Kidney (tissue), 14 donors: ENCODE results near the gene ACOXL. TPM values are rescaled to one million over a fixed set of nuclear protein-coding genes. Genes with fewer than 3 reads are reported as not detected.

ENCODE experiments used
- DNase-seq, 5 donors: peaks; one replicate each; pipeline ENCODE4 v3.0.0-alpha.2; 2013 to 2020
- FAIRE-seq: peaks from 2 replicates; lab custom pipeline; 2012; peaks lifted over from hg19 to GRCh38; lab: Jason Lieb, UNC
- H3K27ac ChIP-seq, 2 donors: one replicate each; pipeline ENCODE4 v1.7.0; 2013; ENCODE audit warnings: low read depth in 2 of 2, low read length in 2 of 2, inconsistent platforms in 1 of 2
- H3K27me3 ChIP-seq: one replicate; pipeline ENCODE4 v1.7.1; 2013; ENCODE audit warnings: low read length, inconsistent platforms; ENCODE audit not compliant: control insufficient read depth, insufficient read depth
- H3K36me3 ChIP-seq, 3 donors: one replicate each; pipeline versions ENCODE4 v1.7.0 to v1.7.1; 2013; ENCODE audit warnings: low read length in 3 of 3, control low read depth in 1 of 3, inconsistent platforms in 1 of 3; ENCODE audit not compliant: insufficient read depth in 3 of 3, control insufficient read depth in 2 of 3
- H3K4me1 ChIP-seq, 3 donors: one replicate each; pipeline versions ENCODE4 v1.7.0 to v1.7.1; 2013; ENCODE audit warnings: low read length in 3 of 3, inconsistent platforms in 1 of 3, low read depth in 1 of 3; ENCODE audit not compliant: control insufficient read depth in 2 of 3, insufficient read depth in 2 of 3
- H3K4me3 ChIP-seq, 3 donors: one replicate each; pipeline versions ENCODE4 v1.7.0 to v1.8.1; 2013; ENCODE audit warnings: low read length in 3 of 3, control low read depth in 1 of 3, inconsistent platforms in 1 of 3
- H3K9ac ChIP-seq, 3 donors: one replicate each; pipeline versions ENCODE4 v1.7.0 to v1.7.1; 2013; ENCODE audit warnings: low read length in 3 of 3, control low read depth in 1 of 3, inconsistent platforms in 1 of 3
- H3K9me3 ChIP-seq, 3 donors: one replicate each; pipeline versions ENCODE4 v1.7.0 to v1.7.1; 2013; ENCODE audit warnings: low read length in 3 of 3, control low read depth in 1 of 3, inconsistent platforms in 1 of 3; ENCODE audit not compliant: control insufficient read depth in 2 of 3, insufficient read depth in 1 of 3
- CTCF ChIP-seq: IDR thresholded peaks from 3 replicates; pipeline ENCODE4 v1.5.1; 2012; ENCODE audit warnings: mild to moderate bottlenecking, moderate library complexity, borderline replicate concordance; ENCODE audit not compliant: insufficient read depth; ENCODE audit errors: extremely low read depth
- intact Hi-C: fragments of 100-400 bp; cut with DNase I; formaldehyde crosslinking; loops from one replicate; pipeline ENCODE4 v1.11.1; 2022
- polyA plus RNA-seq: library from polyadenylated mRNA; stranded (reverse); fragments of 350-450 nt; fragmentation: Illumina TruSeq; extraction: RNeasy Lipid Tissue Mini Kit (QIAGEN cat#74804); gene quantifications from one replicate; pipeline ENCODE4 v1.2.3, GENCODE V29; 2014; ENCODE audit warnings: low read depth, low replicate concordance; ENCODE audit not compliant: insufficient read depth
- total RNA-seq: library from RNA; stranded (reverse); fragmentation: NEBNext Ultra II Directional; extraction: Animal tissue kit (Norgen Biotek cat#: 25700); gene quantifications from one replicate; pipeline ENCODE4 v1.2.1, GENCODE V29; 2021
- donor health status: control.
- donor health status: control.
- donor health status: control.
- donor health status: control.
- donor health status: control.
- donor health status: DM: yes; HTN: yes; CAD: no.
- donor health status: Normal renal cell carcinoma (clear cell type).

The ACOXL gene
- total and polyA plus RNA-seq, 2 donors from 2014 or later: 2.0 TPM; not detected in 1

- Histone ChIP-seq H3K36me3 (no peaks in the 10 kb centered on the region), H3K27ac (no peak overlapping the region), H3K27me3 (no peaks in the 10 kb centered on the region), H3K9me3 (no peaks in the 10 kb centered on the region), H3K4me1 (no peaks in the 10 kb centered on the region), H3K4me3 (no peak overlapping the region), H3K9ac (no peak overlapping the region)
- no peak for TF ChIP-seq CTCF
- DNase-seq (no peak), FAIRE-seq (no peak)
- intact Hi-C loops: no loop called here
These were observed 62.6 kb downstream of the ACOXL start for GRCh38 chr2:110794951-110795350.

- intact Hi-C loops: no loop called here
- DNase-seq (peak in 1 of 5 donors; percentile 38), FAIRE-seq (no peak)
- Histone ChIP-seq H3K4me1 (no peaks in the 10 kb centered on the region), H3K4me3 (no peak overlapping the region), H3K9me3 (no peaks in the 10 kb centered on the region), H3K9ac (no peak overlapping the region), H3K27ac (no peak overlapping the region), H3K36me3 (no peaks in the 10 kb centered on the region), H3K27me3 (no peaks in the 10 kb centered on the region)
- TF ChIP-seq CTCF: no peak
These were observed 64.4 kb downstream of the ACOXL start for GRCh38 chr2:110796716-110797301.

- DNase-seq (no peak), FAIRE-seq (no peak)
- H3K4me3 ChIP-seq: no peak overlapping the region
- intact Hi-C loops: no loop called here
- no peak overlapping the region for H3K27ac ChIP-seq
- no peak for TF ChIP-seq CTCF
- H3K9ac ChIP-seq: no peak overlapping the region
- no peaks in the 10 kb centered on the region for H3K4me1 ChIP-seq
- H3K9me3 ChIP-seq: peaks cover 0 to 2% (median 0%) of the 10 kb centered on the region in 3 donors
- H3K36me3 ChIP-seq: no peaks in the 10 kb centered on the region
- no peaks in the 10 kb centered on the region for H3K27me3 ChIP-seq
These were observed 67.0 kb downstream of the ACOXL start for GRCh38 chr2:110799376-110799775.
